ENCODE measurements around the gene GSX2. TPM values are rescaled to one million over a fixed set of nuclear protein-coding genes. Genes with fewer than 3 reads are reported as not detected.

GSX2 gene
- total and polyA plus RNA-seq, 4 donors = not detected

DNA sequence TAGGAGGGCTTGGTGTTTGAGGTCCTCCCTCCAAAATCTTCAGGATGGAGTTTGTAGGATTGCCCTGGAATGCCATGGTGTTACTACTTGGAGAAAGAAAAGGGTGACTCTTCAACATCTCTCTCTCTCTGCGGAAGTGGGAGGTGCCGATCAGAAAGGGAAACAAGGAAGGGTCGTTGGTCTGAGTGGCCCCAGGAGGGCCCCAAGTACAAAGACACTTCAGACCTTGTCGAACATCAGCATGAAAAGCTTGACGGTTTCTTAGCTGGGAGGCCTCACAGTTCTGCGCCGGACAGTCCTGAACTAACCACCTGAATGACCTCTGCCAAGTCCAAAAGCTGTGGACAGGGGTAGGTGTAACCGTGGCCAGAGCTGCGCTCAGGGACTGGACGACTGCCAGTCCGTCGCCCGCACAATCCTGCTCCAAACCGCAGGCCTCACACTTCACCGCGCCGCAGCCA is 646 bp upstream of the GSX2 start:
- Histone ChIP-seq H3K36me3 (ENCODE audit: control insufficient read depth in 4 of 4, insufficient read depth in 4 of 4, low read length in 4 of 4) (no peaks in the 10 kb centered on the region), H3K9ac (ENCODE audit: insufficient read depth in 1 of 2, low read length in 2 of 2) (no peak overlapping the region), H3K27ac (ENCODE audit: low read depth in 1 of 2, low read length in 1 of 2) (no peak overlapping the region), H3K4me1 (ENCODE audit: control insufficient read depth in 5 of 5, insufficient read depth in 5 of 5, low read length in 5 of 5) (peaks cover 0 to 34% (median 3%) of the 10 kb centered on the region in 5 donors), H3K9me3 (ENCODE audit: control insufficient read depth in 4 of 4, insufficient read depth in 3 of 4, low read length in 3 of 4) (peaks cover 0 to 8% (median 0%) of the 10 kb centered on the region in 4 donors), H3K4me3 (no peak overlapping the region), H3K27me3 (ENCODE audit: control insufficient read depth in 3 of 3, insufficient read depth in 3 of 3, low read length in 2 of 3) (peaks cover 19 to 96% (median 90%) of the 10 kb centered on the region in 3 donors)
- TF ChIP-seq, protein P1, sequence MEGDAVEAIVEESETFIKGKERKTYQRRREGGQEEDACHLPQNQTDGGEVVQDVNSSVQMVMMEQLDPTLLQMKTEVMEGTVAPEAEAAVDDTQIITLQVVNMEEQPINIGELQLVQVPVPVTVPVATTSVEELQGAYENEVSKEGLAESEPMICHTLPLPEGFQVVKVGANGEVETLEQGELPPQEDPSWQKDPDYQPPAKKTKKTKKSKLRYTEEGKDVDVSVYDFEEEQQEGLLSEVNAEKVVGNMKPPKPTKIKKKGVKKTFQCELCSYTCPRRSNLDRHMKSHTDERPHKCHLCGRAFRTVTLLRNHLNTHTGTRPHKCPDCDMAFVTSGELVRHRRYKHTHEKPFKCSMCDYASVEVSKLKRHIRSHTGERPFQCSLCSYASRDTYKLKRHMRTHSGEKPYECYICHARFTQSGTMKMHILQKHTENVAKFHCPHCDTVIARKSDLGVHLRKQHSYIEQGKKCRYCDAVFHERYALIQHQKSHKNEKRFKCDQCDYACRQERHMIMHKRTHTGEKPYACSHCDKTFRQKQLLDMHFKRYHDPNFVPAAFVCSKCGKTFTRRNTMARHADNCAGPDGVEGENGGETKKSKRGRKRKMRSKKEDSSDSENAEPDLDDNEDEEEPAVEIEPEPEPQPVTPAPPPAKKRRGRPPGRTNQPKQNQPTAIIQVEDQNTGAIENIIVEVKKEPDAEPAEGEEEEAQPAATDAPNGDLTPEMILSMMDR (IDR thresholded peaks at IDR 0.05; ENCODE audit: control extremely low read depth, extremely low read depth) = no peak
- peak in 1 of 3 donors; percentile 27 for DNase-seq
- ATAC-seq (ENCODE audit: insufficient read depth, low FRiP score) = no peak
- WGBS, 2 donors = 2% methylated on average over 17 of the region's 17 CpGs

DNA sequence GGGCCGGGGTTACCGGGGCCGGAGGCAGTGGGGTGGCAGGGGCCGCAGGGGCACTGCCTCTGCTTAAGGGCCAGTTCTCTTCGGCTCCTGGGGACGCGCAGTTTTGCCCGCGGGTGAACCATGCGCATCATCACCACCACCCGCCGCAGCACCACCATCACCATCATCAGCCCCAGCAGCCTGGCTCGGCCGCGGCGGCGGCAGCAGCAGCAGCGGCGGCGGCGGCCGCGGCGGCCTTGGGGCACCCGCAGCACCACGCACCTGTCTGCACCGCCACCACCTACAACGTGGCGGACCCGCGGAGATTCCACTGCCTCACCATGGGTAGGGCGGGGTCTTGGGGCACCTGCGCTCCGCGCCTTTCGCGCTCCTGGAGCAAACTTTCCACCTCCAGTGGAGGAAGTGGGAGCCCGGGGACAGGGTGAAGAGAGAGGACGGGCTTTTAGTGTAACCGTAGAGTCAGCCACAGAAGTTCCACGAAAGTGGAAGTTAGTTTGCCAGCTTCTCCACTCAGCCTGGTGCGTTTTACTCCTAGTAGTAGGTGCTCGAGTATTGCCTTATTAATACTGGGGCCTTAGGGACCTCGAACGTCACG is 729 bp downstream of the GSX2 start:
- H3K36me3 ChIP-seq (ENCODE audit: control insufficient read depth in 4 of 4, insufficient read depth in 4 of 4, low read length in 4 of 4) = no peaks in the 10 kb centered on the region
- peaks cover 0 to 34% (median 3%) of the 10 kb centered on the region in 5 donors for H3K4me1 ChIP-seq (ENCODE audit: control insufficient read depth in 5 of 5, insufficient read depth in 5 of 5, low read length in 5 of 5)
- DNase-seq (no peak), ATAC-seq (ENCODE audit: insufficient read depth, low FRiP score) (peak; percentile 5)
- H3K27ac ChIP-seq (ENCODE audit: low read depth in 1 of 2, low read length in 1 of 2) = no peak overlapping the region
- TF ChIP-seq, protein P1 (IDR thresholded peaks at IDR 0.05; ENCODE audit: control extremely low read depth, extremely low read depth) = no peak
- peaks cover 0 to 7% (median 0%) of the 10 kb centered on the region in 4 donors for H3K9me3 ChIP-seq (ENCODE audit: control insufficient read depth in 4 of 4, insufficient read depth in 3 of 4, low read length in 3 of 4)
- H3K27me3 ChIP-seq (ENCODE audit: control insufficient read depth in 3 of 3, insufficient read depth in 3 of 3, low read length in 2 of 3) = peaks cover 22 to 95% (median 88%) of the 10 kb centered on the region in 3 donors
- WGBS, 2 donors = 2% methylated on average over 42 to 46 of the region's 46 CpGs
- no peak overlapping the region for H3K4me3 ChIP-seq
- no peak overlapping the region for H3K9ac ChIP-seq (ENCODE audit: insufficient read depth in 1 of 2, low read length in 2 of 2)

DNA sequence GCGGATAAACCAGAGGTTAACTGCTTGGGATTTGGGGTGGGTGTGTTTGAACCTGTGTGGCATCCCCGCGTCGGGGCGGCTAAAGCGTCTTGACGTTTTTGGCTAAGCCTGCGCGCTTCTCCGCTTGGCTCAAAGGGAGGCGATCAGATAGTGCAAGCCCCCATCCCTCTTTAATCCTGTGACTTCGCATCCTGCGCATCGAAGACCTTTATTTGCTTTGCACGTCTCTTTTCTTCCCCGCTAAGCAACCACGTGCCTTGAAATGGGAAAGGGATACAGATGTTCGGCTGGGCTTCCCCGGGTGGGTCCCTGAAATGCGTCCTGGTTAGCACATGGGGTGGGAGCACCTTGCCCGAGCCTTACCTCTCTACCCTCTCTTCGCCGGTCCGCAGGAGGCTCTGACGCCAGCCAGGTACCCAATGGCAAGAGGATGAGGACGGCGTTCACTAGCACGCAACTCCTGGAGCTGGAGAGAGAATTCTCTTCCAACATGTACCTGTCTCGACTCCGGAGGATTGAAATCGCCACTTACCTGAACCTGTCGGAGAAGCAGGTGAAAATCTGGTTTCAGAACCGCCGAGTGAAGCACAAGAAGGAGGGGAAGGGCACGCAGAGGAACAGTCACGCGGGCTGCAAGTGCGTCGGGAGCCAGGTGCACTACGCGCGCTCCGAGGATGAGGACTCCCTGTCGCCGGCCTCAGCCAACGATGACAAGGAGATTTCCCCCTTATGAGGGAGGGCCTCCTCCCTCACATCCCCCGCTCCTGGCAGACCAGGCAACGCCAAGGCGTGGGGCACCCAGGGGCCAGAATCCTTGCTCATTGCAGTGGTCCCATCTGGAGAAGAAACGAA is 1.5 kb downstream of the GSX2 start:
- H3K4me3 ChIP-seq = no peak overlapping the region
- no peak overlapping the region for H3K27ac ChIP-seq (ENCODE audit: low read depth in 1 of 2, low read length in 1 of 2)
- H3K36me3 ChIP-seq (ENCODE audit: control insufficient read depth in 4 of 4, insufficient read depth in 4 of 4, low read length in 4 of 4) = no peaks in the 10 kb centered on the region
- peaks cover 0 to 34% (median 3%) of the 10 kb centered on the region in 5 donors for H3K4me1 ChIP-seq (ENCODE audit: control insufficient read depth in 5 of 5, insufficient read depth in 5 of 5, low read length in 5 of 5)
- peak in 1 of 3 donors; percentile 1 for DNase-seq
- no peak overlapping the region for H3K9ac ChIP-seq (ENCODE audit: insufficient read depth in 1 of 2, low read length in 2 of 2)
- peaks cover 23 to 94% (median 87%) of the 10 kb centered on the region in 3 donors for H3K27me3 ChIP-seq (ENCODE audit: control insufficient read depth in 3 of 3, insufficient read depth in 3 of 3, low read length in 2 of 3)
- WGBS, 2 donors = 4 to 5% methylated on average over 49 to 50 of the region's 50 CpGs
- TF ChIP-seq, protein P1 (IDR thresholded peaks at IDR 0.05; ENCODE audit: control extremely low read depth, extremely low read depth) = no peak
- ATAC-seq (ENCODE audit: insufficient read depth, low FRiP score) = no peak
- peaks cover 0 to 7% (median 0%) of the 10 kb centered on the region in 4 donors for H3K9me3 ChIP-seq (ENCODE audit: control insufficient read depth in 4 of 4, insufficient read depth in 3 of 4, low read length in 3 of 4)
